Measurements from ENCODE around the gene PITRM1. TPM values are rescaled to one million over a fixed set of nuclear protein-coding genes. Genes with fewer than 3 reads are reported as not detected.

PITRM1 gene
- total RNA-seq, 2 donors from 2014 or later: 43.7 to 52.3 TPM

DNA sequence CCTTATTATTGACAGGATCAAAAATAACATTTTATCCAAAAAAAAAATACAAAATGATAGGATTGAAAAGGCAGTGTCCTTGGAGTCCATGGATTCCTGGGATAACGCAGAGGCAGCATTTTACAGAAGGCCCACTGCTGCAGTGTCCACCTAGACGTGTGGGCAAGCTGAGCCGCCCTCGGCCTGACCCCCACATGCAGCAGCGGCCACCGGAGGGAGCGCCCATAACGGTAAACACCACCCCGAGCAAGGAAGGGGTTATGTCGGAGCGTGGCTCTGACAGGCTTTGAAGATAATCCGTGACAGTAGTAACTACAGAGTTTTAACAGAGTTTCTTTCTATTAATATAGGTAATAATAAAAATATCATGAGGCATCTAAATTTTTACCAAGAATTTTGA is 45.3 kb upstream of the PITRM1 start:
- H3K27me3 ChIP-seq: no peaks in the 10 kb centered on the region
- no peak overlapping the region for H3K4me3 ChIP-seq
- TF ChIP-seq, protein P1, sequence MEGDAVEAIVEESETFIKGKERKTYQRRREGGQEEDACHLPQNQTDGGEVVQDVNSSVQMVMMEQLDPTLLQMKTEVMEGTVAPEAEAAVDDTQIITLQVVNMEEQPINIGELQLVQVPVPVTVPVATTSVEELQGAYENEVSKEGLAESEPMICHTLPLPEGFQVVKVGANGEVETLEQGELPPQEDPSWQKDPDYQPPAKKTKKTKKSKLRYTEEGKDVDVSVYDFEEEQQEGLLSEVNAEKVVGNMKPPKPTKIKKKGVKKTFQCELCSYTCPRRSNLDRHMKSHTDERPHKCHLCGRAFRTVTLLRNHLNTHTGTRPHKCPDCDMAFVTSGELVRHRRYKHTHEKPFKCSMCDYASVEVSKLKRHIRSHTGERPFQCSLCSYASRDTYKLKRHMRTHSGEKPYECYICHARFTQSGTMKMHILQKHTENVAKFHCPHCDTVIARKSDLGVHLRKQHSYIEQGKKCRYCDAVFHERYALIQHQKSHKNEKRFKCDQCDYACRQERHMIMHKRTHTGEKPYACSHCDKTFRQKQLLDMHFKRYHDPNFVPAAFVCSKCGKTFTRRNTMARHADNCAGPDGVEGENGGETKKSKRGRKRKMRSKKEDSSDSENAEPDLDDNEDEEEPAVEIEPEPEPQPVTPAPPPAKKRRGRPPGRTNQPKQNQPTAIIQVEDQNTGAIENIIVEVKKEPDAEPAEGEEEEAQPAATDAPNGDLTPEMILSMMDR (IDR thresholded peaks at IDR 0.05): no peak
- H3K9ac ChIP-seq (ENCODE audit: low read depth in 2 of 2, low read length in 2 of 2): no peak overlapping the region
- intact Hi-C loops (cut with DNase I): no loop called here
- no peaks in the 10 kb centered on the region for H3K9me3 ChIP-seq
- no peaks in the 10 kb centered on the region for H3K4me1 ChIP-seq
- DNase-seq: no peak
- no peak overlapping the region for H3K27ac ChIP-seq
- H3K36me3 ChIP-seq: no peaks in the 10 kb centered on the region

DNA sequence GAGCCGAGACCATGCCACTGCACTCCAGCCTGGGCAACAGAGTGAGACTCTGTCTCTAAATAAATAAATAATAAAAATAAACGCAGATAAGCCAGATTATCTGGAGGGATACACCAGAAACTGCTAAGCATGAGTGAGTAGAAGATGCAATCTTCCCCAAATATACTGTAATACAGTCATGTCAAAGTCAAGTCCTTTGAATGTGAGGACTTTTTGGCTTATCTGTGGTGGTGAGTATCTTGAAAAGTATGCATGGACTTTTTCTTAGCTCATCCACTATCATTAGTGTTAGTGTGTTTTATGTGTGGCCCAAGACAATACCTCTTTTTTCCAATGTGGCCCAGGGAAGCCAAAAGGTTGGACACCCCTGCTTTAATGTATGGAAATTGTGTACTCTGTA is 44.7 kb upstream of the PITRM1 start:
- no peaks in the 10 kb centered on the region for H3K4me1 ChIP-seq
- no peak overlapping the region for H3K9ac ChIP-seq (ENCODE audit: low read depth in 2 of 2, low read length in 2 of 2)
- DNase-seq: no peak
- H3K9me3 ChIP-seq: no peaks in the 10 kb centered on the region
- H3K36me3 ChIP-seq: no peaks in the 10 kb centered on the region
- H3K27me3 ChIP-seq: no peaks in the 10 kb centered on the region
- TF ChIP-seq, protein P1 (IDR thresholded peaks at IDR 0.05): no peak
- no peak overlapping the region for H3K4me3 ChIP-seq
- no peak overlapping the region for H3K27ac ChIP-seq
- intact Hi-C loops (cut with DNase I): no loop called here

DNA sequence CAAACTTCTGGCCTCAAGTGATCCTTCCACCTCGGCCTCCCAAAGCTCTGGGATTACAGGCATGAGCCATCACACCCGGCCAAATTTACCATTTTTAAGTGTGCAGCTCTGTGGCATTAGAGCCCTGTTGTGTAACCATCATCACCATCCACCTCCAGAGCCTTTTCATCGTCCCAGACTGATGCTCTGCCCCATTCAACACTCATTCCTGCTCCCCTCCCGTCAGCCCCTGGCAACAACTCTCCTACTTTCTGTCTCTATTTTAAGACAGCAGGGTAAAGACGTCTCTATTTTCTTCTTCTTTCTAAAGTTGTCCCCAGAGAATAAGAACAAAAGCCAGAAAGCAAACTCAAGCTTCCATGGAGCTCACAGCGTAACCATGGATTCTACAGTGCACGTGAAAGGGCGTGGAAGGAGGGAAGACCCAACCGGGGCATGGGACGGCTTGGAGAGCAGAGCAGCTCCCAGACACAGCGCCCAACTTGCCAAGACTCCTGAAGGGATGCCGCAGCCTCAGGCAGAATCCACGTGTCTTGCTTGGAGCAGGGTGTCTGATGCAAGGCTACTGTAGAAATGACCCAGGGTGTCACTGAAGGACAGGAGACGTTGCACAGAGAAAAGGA is 42.7 kb upstream of the PITRM1 start:
- Histone ChIP-seq H3K36me3 (no peaks in the 10 kb centered on the region), H3K27me3 (no peaks in the 10 kb centered on the region), H3K9ac (ENCODE audit: low read depth in 2 of 2, low read length in 2 of 2) (no peak overlapping the region), H3K9me3 (no peaks in the 10 kb centered on the region), H3K4me3 (no peak overlapping the region), H3K4me1 (no peaks in the 10 kb centered on the region), H3K27ac (no peak overlapping the region)
- DNase-seq: no peak
- TF ChIP-seq, protein P1 (IDR thresholded peaks at IDR 0.05): no peak
- intact Hi-C loops (cut with DNase I): no loop called here

DNA sequence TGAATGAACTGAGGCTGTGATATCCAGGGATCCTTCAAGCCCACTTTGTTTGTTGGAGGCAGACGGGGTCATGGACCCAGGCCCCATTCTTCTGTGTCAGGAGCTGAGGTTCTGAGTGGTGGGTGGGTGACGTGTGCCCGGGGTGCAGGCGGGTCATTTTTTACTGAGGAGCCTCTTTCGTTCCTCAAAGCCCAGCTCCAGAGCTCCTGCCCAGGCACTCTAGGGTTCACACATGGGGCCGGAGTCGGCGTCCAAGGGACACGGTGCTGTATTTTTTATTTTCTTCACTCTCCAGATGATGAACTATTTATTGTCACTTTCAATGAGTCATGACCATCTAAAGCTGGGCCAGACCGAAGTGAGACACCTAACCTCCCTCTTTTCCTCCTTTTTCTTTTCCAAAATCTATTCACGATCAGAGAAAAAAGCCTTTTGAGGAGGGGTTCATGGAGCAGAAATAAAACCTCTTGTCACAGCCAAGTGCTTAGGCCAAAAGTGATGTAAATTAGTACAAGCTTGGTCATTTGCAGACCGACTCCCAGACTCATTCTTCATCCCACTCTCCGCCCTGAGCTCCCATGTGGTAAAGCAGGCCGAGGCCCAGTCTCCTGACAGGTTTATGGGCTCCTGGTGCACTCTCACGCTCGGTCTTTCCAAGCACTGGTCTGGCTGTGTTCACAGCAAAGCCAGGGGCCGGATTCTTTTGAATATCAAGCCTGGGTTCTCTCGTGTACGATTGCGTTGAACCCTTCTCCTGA is 41.4 kb upstream of the PITRM1 start:
- no peak for DNase-seq
- TF ChIP-seq, protein P1 (IDR thresholded peaks at IDR 0.05): no peak
- Histone ChIP-seq H3K27me3 (no peaks in the 10 kb centered on the region), H3K27ac (no peak overlapping the region), H3K36me3 (no peaks in the 10 kb centered on the region), H3K9ac (ENCODE audit: low read depth in 2 of 2, low read length in 2 of 2) (no peak overlapping the region), H3K4me3 (no peak overlapping the region), H3K4me1 (no peaks in the 10 kb centered on the region), H3K9me3 (no peaks in the 10 kb centered on the region)
- intact Hi-C loops (cut with DNase I): no loop called here

DNA sequence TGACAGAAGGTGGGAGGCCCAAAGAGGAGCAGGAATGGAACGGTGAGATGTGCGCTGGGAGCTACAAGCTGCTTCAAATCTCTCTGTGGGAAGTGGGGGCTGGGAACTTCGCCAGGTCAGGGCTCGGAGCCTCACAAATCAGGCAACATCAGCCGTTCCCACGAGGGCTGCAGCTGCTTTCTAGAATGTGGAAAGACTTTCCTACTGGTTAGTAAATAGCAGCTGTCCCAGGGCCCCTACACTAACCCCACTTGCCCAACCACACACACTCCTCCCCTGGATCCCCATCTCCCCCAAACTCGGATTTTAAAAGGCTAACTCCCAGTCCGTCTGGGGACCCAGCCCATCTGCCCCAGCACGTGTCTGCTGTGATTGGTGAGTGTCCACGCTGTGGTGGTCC is 40.6 kb upstream of the PITRM1 start:
- H3K4me1 ChIP-seq: no peaks in the 10 kb centered on the region
- TF ChIP-seq, protein P1 (IDR thresholded peaks at IDR 0.05): no peak
- H3K27me3 ChIP-seq: no peaks in the 10 kb centered on the region
- no peaks in the 10 kb centered on the region for H3K9me3 ChIP-seq
- H3K27ac ChIP-seq: no peak overlapping the region
- H3K36me3 ChIP-seq: no peaks in the 10 kb centered on the region
- no peak for DNase-seq
- no peak overlapping the region for H3K9ac ChIP-seq (ENCODE audit: low read depth in 2 of 2, low read length in 2 of 2)
- intact Hi-C loops (cut with DNase I): no loop called here
- H3K4me3 ChIP-seq: no peak overlapping the region
